ENCODE measurements around the gene IL15.
"Not testable (repeated sequence)": the region's sequence is repeated elsewhere in the genome, so short reads cannot be mapped to it uniquely, and the experiment has no call there.

IL15 gene, protein sequence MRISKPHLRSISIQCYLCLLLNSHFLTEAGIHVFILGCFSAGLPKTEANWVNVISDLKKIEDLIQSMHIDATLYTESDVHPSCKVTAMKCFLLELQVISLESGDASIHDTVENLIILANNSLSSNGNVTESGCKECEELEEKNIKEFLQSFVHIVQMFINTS

DNA sequence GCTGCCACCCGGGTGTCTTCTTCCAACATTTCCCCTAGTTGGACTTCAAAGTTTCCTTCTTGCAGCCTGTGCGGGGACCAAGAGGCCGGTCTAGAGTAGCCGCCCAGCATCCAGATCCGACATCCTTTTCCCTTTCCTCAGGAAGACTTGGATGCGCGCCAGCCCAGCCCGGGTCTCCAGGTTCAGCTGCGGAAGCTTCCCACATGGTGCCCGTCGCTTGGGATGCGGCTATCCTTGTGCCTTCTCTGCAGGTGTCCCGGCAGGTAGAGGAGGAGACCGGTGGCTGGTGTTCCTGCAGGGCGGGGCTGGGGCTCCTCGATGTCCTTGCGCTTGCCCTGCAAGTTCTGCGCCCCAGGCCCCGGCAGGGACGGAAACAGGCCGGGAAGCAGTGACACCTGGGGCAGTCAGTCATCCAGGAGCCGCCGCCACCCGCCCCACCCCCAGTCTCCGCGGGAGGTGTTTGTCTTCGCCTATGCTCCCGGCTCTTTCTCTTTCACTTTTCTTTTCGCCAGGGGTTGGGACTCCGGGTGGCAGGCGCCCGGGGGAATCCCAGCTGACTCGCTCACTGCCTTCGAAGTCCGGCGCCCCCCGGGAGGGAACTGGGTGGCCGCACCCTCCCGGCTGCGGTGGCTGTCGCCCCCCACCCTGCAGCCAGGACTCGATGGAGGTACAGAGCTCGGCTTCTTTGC is at the start of gene IL15:
IL15 (plus strand) TSS at position 502 of the 689 bp plus-strand sequence. CDS start 82,882 bp downstream, outside the sequence.
- DNase-seq (ENCODE audit: low read depth, low spot score) = no peak

DNA sequence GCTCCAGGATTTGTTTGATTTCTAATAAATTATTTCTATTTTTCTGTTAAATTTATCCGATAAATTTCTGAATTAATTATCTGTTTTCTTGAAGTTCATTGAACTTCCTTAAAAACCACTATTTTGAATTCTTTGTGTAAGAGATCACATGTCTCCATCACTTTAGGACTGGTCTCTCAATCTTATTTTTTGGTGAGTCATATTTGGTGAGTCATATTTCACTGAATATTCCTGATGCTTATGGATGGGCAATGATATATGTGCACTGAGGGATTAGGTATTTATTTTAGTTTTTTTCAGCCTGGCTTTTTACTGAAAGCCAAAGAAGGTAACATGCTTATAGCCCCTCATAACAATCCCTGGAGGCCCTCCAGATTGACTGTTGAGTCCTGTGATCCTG is 48.5 kb upstream of the IL15 start:
- no peak for DNase-seq (ENCODE audit: low read depth, low spot score)

DNA sequence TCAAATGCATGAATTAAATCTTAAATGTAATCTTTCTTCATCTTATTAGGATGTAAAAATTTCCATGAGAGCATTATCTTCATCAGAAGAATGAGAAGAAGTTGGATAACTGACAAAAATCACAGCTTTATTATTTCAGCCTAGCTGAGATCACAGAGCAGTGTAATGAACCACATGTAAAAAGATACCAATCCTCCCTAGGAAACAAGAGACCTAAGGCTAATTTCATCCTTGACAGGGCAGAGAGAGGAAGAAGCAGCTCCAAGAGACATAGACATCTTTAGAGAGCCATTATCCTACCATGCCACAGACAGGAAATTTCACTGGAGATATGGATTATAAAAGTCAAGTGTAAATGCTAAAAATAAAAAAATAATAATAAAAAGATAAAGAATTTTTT is 40.9 kb upstream of the IL15 start:
- DNase-seq (ENCODE audit: low read depth, low spot score) = no peak

DNA sequence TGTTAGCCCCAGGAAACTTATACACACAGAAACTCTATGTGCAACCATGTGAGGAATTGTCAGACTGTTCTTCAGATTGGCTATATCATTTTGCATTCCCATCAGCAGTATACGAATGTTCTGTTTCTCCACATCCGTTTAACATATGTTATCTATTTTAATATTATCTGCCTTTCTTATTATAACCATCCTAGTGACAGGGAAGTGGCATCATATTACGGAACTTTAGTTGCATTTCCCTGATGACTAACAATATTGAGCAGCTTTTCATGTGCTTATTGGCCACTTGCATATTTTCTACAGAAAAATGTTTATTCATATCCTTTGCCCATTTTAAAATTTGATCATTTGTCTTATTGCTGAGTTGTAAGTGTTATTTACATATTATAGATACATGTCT is 36.5 kb upstream of the IL15 start:
- DNase-seq (ENCODE audit: low read depth, low spot score) = no peak

DNA sequence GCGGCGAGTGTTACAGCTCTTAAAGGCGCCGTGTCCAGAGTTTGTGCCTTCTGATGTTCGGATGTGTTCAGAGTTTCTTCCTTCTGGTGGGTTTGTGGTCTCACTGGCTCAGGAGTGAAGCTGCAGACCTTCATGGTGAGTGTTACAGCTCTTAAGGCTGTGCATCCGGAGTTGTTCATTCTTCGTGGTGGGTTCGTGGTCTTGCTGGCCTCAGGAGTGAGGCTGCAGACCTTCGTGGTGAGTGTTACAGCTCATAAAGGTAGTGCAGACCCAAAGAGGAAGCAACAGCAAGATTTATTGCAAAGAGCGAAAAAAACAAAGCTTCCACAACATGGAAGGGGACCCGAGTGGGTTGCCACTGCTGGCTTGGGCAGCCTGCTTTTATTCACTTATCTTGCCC is 31.7 kb upstream of the IL15 start:
- not testable (repeated sequence) for DNase-seq (ENCODE audit: low read depth, low spot score)

DNA sequence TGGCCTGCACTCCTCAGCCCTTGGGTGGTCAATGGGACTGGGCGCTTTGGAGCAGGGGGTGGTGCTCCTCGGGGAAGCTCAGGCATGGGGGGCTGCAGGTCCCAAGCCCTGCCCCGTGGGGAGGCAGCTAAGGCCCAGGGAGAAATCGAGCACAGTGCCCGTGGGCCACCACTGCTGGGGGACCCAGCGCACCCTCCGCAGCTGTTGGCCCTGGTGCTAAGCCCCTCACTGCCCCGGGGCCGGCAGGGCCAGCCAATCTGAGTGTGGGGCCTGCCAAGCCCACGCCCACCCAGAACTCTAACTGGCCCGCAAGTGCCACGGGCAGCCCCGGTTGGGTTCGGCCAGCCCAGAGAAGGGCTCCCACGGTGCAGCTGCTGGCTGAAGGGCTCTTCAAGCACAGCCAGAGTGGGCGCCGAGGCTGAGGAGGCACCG is 30.9 kb upstream of the IL15 start:
- DNase-seq (ENCODE audit: low read depth, low spot score) = no peak

DNA sequence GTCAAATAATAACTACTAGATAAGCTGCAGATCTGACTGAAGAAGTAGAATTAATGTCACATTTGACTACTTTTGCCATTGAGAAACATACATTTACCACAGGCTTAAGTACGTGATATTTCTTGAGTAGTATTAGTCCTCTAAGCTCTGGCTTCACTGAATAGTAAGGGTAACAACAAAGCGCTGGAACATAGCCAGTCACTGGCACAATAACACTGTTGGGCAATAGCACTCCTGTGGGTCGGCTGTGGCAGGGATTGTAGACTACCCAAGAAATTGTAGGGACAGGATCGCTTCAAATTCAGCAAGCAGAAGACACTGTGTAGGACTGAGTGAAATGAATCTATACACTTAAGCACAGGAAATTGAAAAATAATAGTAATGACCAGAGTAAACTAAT is 27.1 kb upstream of the IL15 start:
- no peak for DNase-seq (ENCODE audit: low read depth, low spot score)

DNA sequence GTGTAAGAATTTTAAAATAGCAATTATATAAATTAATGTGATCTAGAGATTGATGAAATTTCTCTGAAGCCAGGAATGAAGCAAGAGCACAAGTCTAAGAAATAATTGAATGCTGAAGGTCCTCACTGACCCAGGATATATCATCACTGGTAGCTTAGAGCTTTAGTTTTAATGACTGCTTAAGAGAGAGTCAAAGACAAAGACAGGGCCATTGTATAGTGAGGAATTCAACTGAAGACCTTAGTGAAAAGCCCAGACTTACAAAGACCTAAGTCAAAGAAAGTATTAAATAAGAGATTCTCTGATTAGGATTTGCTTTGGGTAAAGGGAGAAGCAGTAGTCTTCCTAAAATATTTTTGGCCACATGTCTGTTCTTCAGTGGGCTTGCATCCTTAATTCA is 26.0 kb upstream of the IL15 start:
- DNase-seq (ENCODE audit: low read depth, low spot score) = no peak

DNA sequence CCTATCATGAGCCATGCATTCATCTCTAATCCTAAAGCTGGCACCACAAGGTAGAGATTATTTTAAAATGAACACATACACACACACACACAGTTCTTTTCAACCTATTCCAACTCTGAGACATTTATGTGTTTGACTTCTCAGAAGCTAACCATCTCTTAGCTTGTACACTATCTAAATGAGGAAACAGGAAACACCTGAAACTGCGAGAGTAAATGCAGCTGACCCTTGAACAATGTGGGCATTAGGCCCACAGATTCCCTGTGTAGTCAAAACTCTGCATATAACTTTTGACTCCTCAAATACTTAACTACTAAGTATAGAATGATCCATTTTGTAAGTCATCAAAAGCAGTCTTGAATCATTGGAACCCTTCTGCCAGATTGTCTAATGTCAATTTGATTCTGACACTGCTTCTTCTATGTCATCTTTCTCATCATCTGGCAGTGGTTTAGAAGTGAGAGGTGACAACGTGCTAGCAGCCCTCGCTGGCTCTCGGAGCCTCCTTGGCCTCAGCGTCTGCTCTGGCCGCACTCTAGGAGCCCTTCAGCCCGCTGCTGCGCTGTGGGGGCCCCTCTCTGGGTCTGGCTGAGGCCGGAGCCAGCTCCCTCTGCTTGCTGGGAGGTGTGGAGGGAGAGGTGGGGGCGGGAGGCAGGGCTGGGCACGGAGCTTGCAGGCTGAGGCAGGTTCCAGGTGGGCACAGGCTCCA is 21.4 kb upstream of the IL15 start:
- no peak for DNase-seq (ENCODE audit: low read depth, low spot score)

DNA sequence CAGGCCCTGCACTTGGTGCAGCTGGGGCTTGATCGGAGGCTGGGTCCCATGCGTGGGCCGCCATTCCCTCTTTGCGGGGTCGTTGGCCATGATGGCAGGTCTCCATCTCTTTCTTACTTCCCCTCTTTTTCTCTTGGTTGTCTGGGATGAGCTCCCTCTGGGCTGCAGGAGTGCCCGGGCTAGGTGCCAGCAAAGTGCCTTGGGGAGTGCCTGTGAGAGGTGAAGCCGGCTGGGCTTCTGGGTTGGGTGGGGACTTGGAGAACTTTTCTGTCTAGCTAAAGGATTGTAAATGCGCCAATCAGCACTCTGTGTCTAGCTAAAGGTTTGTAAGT is 20.8 kb upstream of the IL15 start:
- DNase-seq (ENCODE audit: low read depth, low spot score) = not testable (repeated sequence)

DNA sequence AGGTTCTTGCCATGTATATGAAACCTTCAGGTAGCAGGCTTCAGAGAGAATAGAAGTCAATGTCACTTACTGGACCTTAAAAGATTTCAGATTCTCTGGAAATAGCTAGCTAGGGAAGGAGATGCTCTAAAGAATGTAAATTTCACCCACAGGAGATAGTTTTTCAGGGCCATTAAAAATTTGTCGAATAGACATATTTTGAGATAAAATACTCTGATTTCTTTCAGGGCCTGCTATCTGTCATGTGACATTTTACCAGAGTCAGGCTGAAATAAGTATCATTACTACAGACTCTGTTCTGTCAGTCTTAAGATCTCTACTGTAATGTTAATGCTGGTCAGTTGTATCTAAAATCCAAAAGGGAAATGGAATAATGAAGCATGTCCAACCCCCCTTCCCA is 15.7 kb upstream of the IL15 start:
- DNase-seq (ENCODE audit: low read depth, low spot score) = no peak

DNA sequence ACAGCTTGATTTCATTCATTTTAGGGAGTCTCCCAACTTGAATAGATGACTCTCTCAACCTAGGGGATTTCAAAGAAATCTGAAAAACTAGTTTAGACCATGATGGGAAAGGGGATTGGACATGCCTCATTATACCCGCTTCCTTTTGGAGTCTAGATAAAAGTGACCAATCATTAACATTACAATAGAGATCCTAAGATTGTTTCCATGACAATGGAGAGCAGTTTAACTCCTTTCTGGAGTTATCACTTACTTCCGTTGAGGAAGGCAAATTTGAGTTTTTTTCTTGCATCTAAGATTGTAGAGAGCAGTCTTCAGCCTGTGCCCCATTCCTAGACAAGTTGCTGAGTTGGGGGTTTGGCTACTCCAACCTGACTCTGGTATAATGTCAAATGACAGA is 11.4 kb upstream of the IL15 start:
- no peak for DNase-seq (ENCODE audit: low read depth, low spot score)

DNA sequence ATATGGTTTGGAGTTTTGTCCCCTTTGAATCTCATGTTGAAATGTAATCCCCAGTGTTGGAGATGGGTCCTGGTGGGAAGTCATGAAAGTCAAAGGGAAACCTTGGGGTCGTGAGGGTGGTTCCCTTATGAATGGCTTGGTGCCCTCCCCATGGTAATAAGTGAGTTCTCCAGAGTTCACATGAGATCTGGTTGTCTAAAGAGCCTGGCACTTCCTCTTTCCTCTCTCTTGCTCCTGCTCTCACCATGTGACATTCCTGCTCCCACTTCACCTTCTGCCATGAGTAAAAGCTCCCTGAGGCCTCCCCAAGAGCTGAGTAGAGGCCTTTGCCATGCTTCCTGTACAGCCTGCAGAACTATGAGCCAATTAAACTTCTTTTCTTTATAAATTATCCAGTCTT is 5.5 kb upstream of the IL15 start:
- no peak for DNase-seq (ENCODE audit: low read depth, low spot score)

DNA sequence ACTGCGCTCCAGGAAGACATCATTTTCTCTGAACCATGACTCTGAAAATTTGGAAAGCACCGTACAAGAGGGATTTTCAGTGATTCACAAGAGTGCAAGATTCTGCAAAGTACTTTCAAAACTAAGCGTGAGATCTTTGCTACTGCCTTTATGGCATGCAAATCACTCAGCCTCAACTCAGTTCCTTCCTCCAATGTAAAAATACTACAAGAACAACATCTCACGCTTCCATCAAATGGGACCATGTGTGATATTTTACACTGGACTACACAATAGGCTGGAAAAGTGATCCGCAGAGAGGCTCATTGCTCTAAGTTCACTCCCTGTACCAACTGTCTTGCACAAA is 674 bp upstream of the IL15 start:
- DNase-seq (ENCODE audit: low read depth, low spot score) = no peak

DNA sequence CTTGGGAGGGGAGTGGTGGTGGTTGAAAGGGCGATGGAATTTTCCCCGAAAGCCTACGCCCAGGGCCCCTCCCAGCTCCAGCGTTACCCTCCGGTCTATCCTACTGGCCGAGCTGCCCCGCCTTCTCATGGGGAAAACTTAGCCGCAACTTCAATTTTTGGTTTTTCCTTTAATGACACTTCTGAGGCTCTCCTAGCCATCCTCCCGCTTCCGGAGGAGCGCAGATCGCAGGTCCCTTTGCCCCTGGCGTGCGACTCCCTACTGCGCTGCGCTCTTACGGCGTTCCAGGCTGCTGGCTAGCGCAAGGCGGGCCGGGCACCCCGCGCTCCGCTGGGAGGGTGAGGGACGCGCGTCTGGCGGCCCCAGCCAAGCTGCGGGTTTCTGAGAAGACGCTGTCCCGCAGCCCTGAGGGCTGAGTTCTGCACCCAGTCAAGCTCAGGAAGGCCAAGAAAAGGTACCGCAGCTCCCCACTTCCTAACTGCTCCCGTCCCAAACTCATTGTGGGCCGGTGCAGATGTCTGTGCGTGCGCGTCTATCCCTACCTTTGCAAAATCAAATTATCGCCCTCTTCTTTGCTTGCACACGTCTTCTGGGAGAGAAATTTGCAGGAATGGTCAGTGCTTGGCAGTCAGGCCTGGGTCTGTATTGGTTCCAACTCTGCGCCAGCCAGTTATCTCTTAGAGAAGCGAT is 533 bp downstream of the IL15 start:
- DNase-seq (ENCODE audit: low read depth, low spot score) = no peak

DNA sequence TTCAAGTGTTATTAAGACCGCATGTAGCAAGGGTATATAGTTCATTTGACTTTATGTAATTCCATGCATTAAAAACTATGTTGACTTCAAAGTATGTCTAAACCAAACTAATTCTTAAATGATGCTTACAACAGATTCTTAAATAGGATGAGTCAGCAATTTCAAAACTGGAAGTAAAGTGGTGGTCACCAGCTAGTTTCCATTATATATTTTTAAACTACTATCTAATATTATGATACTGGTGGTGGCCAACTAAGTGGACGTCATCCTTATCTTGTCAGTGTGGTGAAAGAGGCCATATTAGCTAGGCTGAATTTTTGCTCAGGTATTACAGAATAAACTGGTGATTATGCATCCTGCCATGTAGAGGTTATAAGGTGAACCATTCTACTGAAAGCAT is 1.2 kb downstream of the IL15 start:
- DNase-seq (ENCODE audit: low read depth, low spot score) = no peak

DNA sequence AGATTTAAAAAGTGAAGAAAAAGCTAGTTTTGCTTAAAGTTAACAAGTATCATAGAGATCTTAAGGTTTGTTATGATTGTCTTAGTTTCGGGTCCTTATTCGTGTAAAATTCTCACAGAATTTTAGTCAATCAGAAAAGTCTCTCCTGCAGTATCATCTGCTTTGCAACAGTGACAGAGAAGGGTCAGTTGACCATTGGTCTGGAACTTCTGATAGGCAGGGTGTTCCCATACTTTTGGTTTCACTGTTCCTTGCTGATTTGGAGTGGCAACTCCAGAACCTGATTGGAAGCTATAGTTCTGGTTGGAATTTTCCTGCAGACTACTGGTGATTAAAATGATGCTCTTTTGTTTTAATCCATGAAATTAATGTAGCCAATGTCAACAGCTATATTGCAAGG is 1.8 kb downstream of the IL15 start:
- DNase-seq (ENCODE audit: low read depth, low spot score) = no peak

DNA sequence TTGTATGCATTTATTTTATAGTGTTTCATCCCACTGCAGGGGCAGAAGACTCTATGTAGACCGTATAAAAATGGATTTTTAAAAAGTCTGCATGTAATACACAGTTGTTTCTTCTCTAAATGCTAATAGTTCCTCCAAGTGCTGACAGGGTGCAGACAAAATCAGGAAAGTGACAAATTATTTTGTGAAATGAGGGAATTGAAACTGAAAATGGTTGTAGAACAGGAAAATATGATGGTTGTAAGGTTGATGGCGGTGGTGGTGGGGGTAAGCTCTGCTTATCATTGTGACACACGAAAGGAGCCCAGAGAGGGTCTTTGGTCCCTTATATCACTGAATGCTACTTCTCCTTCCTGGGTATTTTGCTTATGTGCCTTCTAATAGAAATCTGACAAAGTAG is 4.3 kb downstream of the IL15 start:
- DNase-seq (ENCODE audit: low read depth, low spot score) = no peak

DNA sequence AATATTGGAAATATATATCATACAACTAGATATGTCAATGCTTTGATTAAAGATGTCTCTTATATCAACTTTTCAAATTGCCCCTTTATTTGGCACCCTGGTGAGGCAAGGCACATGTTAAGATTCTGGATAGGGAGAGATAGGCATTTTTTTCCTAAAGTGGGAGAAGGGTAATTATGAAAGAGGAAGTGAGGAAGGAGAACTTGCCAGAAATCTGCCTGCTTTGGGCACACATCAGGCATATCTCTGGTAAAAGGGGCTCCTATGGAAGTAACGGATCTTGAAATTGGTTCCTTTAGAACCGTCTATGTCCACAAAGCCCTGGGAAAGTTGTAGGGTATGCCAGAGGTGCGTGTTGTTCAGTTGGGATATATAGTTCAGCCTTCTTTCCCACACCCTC is 5.7 kb downstream of the IL15 start:
- no peak for DNase-seq (ENCODE audit: low read depth, low spot score)

DNA sequence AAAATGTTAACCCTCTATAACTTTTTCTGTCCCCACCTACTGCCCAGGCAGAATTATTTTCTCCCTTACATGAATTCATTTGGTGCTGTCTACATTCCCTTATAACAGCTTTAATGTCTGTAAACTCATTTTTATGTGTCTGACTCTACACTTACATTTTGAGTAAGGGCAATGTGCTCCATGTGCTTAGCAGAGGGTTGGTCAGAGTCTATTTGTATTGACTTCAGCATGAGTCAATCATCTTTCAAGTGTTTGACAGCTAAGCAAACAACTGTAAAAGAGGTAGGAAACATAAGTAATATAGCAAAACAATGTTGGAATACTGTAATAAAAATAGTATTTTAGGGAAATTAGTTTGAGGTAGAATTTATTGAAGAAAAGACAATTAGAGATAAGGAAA is 6.3 kb downstream of the IL15 start:
- DNase-seq (ENCODE audit: low read depth, low spot score) = no peak

DNA sequence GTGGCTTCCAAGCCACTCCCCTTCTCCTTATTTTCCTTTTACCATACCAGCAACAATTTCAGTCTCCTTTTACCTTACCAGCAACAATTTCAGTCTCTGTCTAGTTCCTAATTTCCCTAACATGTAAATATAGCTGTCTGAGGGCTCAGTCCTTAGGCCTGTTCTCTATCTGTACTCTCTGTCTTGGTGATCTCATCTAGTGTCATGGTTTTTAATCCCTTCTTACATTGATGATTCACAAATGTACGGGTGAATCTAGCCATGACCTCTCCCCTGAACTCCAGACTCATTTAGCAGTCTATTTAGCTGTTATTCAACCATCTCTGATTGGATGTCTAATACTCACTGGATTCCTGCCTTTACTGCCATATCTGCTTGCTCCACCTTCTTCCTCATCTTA is 7.2 kb downstream of the IL15 start:
- no peak for DNase-seq (ENCODE audit: low read depth, low spot score)

DNA sequence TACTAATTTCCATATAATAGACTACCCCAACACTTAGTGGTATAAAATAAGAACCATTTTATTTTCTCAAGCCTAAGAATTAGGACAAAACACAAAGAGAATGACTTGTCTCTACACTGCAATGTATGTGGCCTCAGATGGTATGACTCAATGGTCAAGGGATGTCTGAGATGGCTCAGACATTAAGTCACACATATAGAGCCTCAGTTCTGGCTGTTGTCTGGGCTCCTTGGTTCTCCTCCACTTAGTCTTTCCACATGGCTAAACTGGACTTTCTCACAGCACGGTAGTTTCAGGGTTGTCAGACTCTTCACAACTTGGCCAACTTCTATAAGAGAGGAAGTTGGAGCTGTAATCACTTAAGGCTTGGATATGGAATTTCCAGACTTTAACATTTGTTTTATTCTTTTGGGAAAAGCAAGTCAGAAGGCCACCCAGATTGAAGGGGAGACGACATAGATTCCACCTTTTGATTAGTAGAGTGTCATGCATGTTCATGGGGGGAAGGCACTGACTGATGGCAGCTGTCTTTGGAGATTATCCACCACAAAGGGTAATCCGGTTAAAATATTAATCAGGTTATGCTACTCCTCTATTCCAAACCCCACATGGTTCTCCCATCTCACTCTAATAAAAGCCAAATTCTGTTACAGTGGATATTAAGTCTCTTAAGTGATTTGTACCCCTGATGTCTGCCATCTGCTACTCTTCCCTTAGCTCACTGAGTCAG is 9.4 kb downstream of the IL15 start:
- DNase-seq (ENCODE audit: low read depth, low spot score) = no peak
